Muscle layer of colon (tissue), 2 donors: Measurements from ENCODE around the gene DUSP22.

Experiments used
- H3K27ac ChIP-seq: one replicate; pipeline ENCODE4 v1.7.0; 2013; ENCODE audit warnings: low read depth, mild to moderate bottlenecking, low read length, moderate library complexity
- H3K27me3 ChIP-seq, 2 donors: one replicate each; pipeline ENCODE4 v1.7.0; 2013; ENCODE audit warnings: low read length in 2 of 2, mild to moderate bottlenecking in 2 of 2; ENCODE audit not compliant: insufficient read depth in 2 of 2, control insufficient read depth in 1 of 2
- H3K36me3 ChIP-seq: one replicate; pipeline ENCODE4 v1.7.0; 2013; ENCODE audit warnings: mild to moderate bottlenecking, low read length; ENCODE audit not compliant: insufficient read depth
- H3K4me1 ChIP-seq: one replicate; pipeline ENCODE4 v1.7.0; 2013; ENCODE audit warnings: mild to moderate bottlenecking, low read length; ENCODE audit not compliant: insufficient read depth
- H3K4me3 ChIP-seq, 2 donors: one replicate each; pipeline ENCODE4 v1.7.0; 2013; ENCODE audit warnings: low read length in 2 of 2, low read depth in 1 of 2, mild to moderate bottlenecking in 1 of 2, moderate library complexity in 1 of 2
- H3K9ac ChIP-seq: one replicate; pipeline ENCODE4 v1.7.0; 2013; ENCODE audit warnings: low read length
- H3K9me3 ChIP-seq: one replicate; pipeline ENCODE4 v1.7.0; 2013; ENCODE audit warnings: mild to moderate bottlenecking, low read length
- donor health status: abdominal sarcoma.
- donor health status: Adenocarcinoma of cecum.

Gene DUSP22

DNA sequence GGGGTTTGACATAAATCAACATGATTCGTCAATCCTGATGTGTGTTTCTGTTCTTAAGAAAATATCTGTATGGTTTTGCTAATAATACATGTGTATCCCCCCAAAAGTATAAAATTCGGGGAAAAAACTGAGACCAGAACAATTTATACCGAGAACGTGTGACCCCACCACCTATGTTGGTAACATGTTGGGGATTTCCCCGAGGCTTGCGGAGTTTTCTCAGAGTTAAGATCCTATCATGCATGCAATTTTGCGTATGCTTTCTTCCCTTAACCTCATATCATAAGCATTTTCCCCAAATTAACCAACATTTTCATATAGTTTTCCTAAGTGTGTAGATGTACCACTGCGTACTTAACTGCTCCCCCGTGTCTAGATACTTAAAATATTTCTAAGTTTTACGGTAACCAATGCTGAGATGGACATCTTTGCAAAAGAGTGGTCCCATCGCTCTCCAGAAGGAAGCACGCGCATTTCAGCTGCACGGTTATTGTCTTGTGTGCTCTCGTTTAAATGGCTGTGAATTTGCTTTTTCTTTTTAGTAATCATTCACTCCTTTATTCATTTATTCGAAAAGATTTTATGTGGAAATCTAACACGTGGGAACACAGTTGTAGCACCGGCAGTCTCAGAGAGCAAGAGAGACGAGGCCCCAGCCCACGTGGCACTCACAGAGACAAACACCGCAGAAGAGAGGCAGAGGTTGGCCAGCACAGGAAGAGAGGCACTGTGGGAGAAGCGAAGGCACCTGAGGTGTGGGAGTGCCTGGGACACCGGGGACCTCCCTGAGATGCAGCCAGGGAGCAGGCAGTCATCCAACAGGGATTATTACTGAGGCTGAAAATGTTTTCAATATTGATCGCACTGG, 86.0 kb downstream of the DUSP22 start:
- Histone ChIP-seq H3K27me3 (peaks cover 18 to 42% of the 10 kb centered on the region in 2 donors), H3K4me1 (peaks cover 9% of the 10 kb centered on the region), H3K36me3 (no peaks in the 10 kb centered on the region), H3K9me3 (no peaks in the 10 kb centered on the region), H3K9ac (no peak overlapping the region), H3K27ac (no peak overlapping the region), H3K4me3 (no peak overlapping the region)

DNA sequence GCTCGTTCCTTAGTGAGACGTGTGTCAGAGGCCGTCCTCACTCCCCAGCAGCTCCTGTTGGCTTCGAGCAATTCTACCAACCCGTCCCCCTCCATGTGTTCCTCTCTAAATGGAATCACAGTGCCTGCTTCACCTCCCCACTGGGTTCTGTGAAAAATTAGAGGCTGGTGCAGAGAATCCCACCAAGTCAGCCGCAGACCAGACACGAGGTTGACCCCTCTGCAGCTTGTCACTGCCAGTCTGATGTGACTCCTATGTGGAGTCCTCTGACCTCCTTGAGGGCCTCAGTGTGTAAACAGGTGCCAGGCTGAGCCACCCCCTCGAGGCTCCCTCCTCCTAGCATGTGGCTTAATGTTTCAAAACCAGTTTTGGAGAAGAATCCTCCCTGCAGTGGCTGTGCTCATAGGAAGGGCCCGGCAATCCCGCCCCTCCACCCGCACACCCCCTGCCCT, 86.7 kb downstream of the DUSP22 start:
- Histone ChIP-seq H3K9me3 (no peaks in the 10 kb centered on the region), H3K36me3 (no peaks in the 10 kb centered on the region), H3K9ac (no peak overlapping the region), H3K27ac (no peak overlapping the region), H3K4me1 (peaks cover 2% of the 10 kb centered on the region), H3K4me3 (no peak overlapping the region), H3K27me3 (peaks cover 13 to 41% of the 10 kb centered on the region in 2 donors)

DNA sequence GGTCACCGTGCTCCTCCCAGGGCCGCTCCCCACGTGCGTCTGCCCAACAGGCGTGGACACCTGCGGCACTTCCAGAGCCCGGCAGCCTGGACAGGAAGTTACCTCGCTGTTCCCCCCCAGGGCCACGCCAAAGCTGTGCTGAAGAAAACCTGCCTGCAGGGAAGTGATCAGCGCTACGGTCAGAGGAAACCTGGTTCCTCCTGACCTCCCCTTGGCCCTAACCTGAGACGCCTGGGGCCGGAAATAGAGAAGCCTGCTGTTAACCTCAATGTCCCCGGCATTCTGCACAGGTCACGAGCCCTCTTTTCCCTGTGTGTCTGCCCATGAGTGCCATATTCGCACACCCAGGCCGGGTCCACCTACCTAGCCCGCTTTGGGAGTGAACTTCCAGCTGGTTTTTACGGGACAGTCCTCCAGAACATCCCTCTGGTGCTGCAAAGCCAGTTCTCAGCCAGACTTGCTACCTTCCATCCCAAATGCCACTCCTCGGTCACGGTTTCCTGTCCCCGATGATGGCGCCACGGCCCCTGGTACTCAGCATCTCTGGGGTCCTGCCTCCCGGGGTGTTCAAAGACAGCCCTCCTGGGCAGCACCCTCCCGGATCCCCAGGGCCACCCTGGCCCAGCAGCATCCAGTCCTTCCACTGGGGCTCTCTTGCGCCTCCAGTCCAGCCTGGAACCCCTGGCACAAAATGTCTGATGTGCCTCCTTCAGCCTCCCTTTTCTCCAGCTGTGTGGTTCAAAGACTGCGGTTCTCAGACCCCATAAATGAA, 87.3 kb downstream of the DUSP22 start:
- H3K4me1 ChIP-seq: no peaks in the 10 kb centered on the region
- H3K27me3 ChIP-seq: peaks cover 9 to 35% of the 10 kb centered on the region in 2 donors
- H3K4me3 ChIP-seq: no peak overlapping the region
- no peak overlapping the region for H3K27ac ChIP-seq
- H3K36me3 ChIP-seq: no peaks in the 10 kb centered on the region
- no peaks in the 10 kb centered on the region for H3K9me3 ChIP-seq
- no peak overlapping the region for H3K9ac ChIP-seq

DNA sequence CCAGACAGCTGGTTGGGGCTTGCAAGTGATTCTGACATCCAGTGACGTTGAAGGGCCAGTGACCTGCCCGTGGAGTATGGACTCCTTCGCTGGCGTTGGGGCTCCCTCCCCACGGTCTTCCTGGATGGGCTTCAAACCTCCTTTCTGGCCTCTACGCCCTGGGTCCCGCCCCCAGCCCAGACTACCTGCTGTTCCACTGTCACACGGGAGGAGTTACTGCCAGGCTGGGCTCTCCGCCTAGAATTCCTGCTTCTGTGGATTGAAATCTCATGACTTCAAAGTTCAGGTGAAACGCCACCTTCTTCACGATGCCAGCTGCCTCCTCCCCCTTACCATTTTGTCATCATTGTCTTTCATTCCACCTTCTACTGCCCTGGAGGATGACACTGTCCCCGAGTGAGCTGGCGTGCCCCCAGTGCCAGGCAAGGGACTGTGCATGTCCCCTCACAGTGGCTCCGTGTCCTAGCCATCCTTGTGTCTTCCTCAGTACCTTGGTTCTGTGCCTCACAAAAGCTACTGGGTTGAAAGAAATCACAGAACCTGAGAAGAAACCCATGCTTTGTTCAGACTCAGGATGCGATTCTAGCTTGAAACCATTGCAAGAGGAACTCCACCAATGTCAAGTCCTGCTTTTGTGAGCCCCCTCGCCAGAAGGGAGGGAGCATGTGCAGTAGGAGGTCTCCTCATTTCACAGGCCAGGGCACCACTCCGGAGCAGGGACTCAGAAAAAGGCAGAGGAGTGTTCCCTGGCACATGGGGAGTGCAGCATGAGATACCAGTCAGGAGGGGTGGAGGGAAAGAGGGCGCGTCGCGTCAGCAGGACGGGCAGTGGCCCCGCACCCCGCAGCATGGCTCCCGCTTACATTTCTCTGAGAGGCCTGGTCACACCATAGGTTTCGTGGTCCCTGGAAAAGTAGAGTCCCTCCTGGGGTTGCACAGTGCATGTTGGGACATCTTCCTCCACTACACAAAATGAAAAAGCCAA, 88.2 kb downstream of the DUSP22 start:
- Histone ChIP-seq H3K36me3 (no peaks in the 10 kb centered on the region), H3K27ac (no peak overlapping the region), H3K27me3 (peaks cover 5 to 32% of the 10 kb centered on the region in 2 donors), H3K4me3 (no peak overlapping the region), H3K9me3 (no peaks in the 10 kb centered on the region), H3K9ac (no peak overlapping the region), H3K4me1 (no peaks in the 10 kb centered on the region)

DNA sequence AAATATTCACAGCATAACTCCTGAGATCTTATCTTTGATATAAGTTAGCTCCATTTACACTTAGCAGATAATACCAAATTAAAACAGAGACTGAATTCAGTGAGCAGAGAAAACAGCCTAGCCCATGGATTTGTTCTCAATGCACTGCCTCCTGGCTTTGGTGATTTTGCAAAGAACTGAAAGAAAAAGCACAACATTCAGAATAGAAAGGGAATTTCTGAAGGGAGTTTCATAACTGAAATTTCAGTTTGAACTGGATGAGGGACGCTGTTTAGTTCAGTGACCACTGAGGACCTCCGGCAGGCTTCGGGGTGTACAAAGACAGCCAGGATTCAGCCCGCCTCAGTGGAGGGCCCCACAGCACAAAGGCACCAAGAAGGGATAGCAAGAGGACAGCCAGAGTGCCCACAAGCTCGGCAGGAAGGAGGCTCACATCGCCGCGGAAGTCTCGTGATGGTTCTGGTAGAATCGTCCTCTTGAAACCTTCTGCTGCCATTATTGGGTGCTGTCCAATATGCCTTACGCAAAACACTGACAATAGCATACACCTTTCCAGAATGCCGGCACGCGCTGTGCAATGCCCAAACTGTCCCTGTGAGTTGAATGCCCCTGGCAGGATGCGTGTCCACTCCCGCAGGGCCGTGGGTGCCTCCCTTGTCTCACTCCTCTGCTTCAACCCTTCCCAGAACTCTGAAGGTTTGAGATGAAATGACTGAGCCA, 89.6 kb downstream of the DUSP22 start:
- peaks cover 11 to 33% of the 10 kb centered on the region in 2 donors for H3K27me3 ChIP-seq
- H3K9ac ChIP-seq: no peak overlapping the region
- no peak overlapping the region for H3K27ac ChIP-seq
- H3K36me3 ChIP-seq: no peaks in the 10 kb centered on the region
- no peaks in the 10 kb centered on the region for H3K4me1 ChIP-seq
- H3K9me3 ChIP-seq: no peaks in the 10 kb centered on the region
- H3K4me3 ChIP-seq: no peak overlapping the region

DNA sequence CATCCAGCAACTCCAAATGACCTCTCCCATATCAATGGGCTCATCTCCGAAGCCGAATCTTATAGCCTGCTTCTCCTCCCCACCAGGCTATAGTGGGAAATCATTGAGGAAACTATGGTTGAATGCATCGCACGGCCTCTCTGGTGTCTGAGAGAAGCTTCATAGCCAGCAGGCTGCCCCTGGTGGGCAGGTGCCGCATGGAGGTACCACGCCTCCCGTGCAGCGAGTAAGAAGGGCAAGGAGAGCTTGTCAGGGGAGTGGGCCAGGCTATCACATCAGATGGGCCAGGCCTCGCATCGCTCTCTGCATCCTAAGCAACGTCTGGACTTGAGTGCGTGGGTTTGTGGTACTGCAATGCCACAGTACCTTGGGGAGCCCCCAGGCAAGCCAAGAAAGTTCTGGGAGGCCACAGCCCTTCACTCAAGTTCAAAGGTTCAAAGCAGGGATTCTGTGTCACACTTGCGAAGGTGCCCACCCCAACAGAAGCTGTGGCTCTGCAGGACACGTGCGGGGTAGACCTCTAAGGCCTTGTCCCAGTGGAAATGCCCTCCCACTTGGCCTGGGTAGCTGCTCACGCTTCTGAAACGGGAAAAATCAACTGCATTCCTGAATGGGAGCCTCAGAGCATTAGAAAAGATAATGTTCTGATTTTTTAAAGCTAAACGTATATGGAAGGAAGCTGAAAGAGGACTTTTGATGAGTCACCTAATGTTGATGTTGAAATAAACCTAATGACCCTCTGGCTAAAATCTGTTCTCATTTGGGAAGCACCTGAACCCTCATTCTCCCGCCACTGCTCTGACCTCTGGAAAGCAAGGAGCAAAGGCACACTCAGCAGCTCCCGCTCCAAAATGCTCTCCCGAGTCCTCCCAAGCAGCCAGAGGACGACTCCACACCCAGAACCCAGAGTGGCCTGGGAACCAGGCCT, 90.9 kb downstream of the DUSP22 start:
- Histone ChIP-seq H3K9ac (no peak overlapping the region), H3K36me3 (no peaks in the 10 kb centered on the region), H3K4me3 (no peak overlapping the region), H3K27ac (no peak overlapping the region), H3K4me1 (no peaks in the 10 kb centered on the region), H3K27me3 (peaks cover 11 to 30% of the 10 kb centered on the region in 2 donors), H3K9me3 (no peaks in the 10 kb centered on the region)

DNA sequence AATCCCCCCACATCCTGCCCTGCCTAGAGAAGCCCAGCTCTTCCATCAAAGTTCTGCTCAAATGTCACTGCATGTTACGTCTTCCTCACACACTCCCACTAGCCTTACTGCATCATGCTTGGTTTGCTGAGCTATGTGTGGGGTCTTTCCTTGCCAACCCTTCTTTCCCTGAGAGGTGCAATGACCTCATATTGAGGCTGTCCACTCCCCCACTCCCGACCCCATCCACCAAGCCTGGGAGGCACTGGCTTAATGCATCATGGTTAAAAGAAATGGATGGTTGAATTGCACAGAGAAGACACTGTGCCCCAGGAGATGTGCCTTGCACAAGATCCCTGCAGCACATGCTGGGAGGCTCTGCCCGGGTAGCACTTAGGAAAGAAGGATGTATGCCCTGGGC, 91.6 kb downstream of the DUSP22 start:
- Histone ChIP-seq H3K27me3 (peaks cover 7 to 25% of the 10 kb centered on the region in 2 donors), H3K27ac (no peak overlapping the region), H3K4me1 (no peaks in the 10 kb centered on the region), H3K36me3 (no peaks in the 10 kb centered on the region), H3K4me3 (no peak overlapping the region), H3K9ac (no peak overlapping the region), H3K9me3 (no peaks in the 10 kb centered on the region)

DNA sequence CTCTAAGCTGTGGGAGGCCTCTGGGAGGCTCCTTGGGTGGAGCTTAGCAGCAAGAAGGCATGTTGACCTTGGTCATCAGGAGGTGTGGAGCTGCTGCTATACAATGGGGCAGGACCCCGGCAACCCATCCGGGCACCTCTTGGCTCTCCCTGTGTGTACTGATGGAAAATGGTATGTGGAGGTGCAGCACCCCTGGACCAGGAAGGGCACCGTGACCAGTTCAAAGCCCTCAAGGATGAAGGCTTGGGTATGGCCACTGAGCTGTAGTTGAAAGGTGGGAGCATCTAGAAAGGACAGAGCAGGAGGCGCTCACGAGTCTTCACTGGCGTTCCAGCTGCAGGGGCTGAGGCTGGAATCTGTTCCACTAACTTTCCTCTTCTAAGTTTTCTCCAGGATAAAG, 92.6 kb downstream of the DUSP22 start:
- Histone ChIP-seq H3K9ac (no peak overlapping the region), H3K4me3 (no peak overlapping the region), H3K27ac (no peak overlapping the region), H3K4me1 (no peaks in the 10 kb centered on the region), H3K9me3 (no peaks in the 10 kb centered on the region), H3K27me3 (peaks cover 12 to 20% of the 10 kb centered on the region in 2 donors), H3K36me3 (no peaks in the 10 kb centered on the region)

DNA sequence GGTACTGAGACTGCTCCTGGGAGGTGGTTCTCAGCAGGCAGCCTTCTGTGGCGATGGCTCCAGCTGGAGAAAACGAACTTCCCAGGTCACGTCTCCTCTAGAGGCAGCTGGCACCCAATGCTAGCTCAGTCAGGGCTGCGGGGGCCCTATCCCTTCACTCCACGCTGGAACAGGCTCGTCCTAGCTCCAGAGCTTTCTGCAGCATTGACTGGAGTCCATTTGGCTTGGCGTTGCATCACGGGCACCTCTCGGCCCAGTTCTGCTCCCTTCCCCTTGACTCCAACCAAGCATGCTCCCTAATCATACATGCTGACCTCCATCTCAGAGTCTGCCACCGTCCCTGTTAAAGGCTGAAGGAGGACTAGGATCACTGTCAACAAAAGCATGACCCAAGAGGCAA, 93.3 kb downstream of the DUSP22 start:
- H3K36me3 ChIP-seq: no peaks in the 10 kb centered on the region
- H3K27ac ChIP-seq: no peak overlapping the region
- H3K9ac ChIP-seq: no peak overlapping the region
- H3K9me3 ChIP-seq: no peaks in the 10 kb centered on the region
- H3K4me1 ChIP-seq: no peaks in the 10 kb centered on the region
- no peak overlapping the region for H3K4me3 ChIP-seq
- peaks cover 18 to 20% of the 10 kb centered on the region in 2 donors for H3K27me3 ChIP-seq
